Fibroblast of lung (primary cell): ENCODE data around the gene VWA3B. TPM values are rescaled to one million over a fixed set of nuclear protein-coding genes. Genes with fewer than 3 reads are reported as not detected.
"Not testable (repeated sequence)": the region's sequence is repeated elsewhere in the genome, so short reads cannot be mapped to it uniquely, and the experiment has no call there.

ENCODE experiments used
- DNase-seq, 2 donors: peaks; one replicate each; pipeline versions ENCODE4 v3.0.0 to v3.0.0-alpha.2; 2010; ENCODE audit warnings: low read depth in 2 of 2
- H2AFZ ChIP-seq: 2 replicates; pipeline ENCODE4 v1.5.1; 2012; ENCODE audit warnings: low read length, control low read depth, inconsistent platforms
- H3K27ac ChIP-seq: 2 replicates; pipeline ENCODE4 v1.5.1; 2011; ENCODE audit warnings: low read length, control low read depth; ENCODE audit not compliant: insufficient read depth
- H3K27me3 ChIP-seq: 2 replicates; pipeline ENCODE4 v1.5.1; 2011; ENCODE audit warnings: mild to moderate bottlenecking, low read length; ENCODE audit not compliant: control insufficient read depth, insufficient read depth
- H3K36me3 ChIP-seq: 2 replicates; pipeline ENCODE4 v1.5.1; 2011; ENCODE audit warnings: low read length; ENCODE audit not compliant: control insufficient read depth, insufficient read depth
- H3K4me1 ChIP-seq: 2 replicates; pipeline ENCODE4 v1.5.1; 2011; ENCODE audit warnings: low read length; ENCODE audit not compliant: control insufficient read depth, insufficient read depth; ENCODE audit errors: extremely low read depth
- H3K4me2 ChIP-seq: 2 replicates; pipeline ENCODE4 v1.5.1; 2011; ENCODE audit warnings: low read length, control low read depth; ENCODE audit not compliant: insufficient read depth; ENCODE audit errors: extremely low read depth
- H3K4me3 ChIP-seq, 4 experiments: fragments of 200-600 bp in 1 of 4; sonication (generic) in 1 of 4; replicated peaks in 1 of 4; 2 replicates each; pipeline ENCODE4 v1.5.1; 2011 to 2016; ENCODE audit warnings: low read length in 4 of 4, low read depth in 3 of 4, mild to moderate bottlenecking in 3 of 4, control low read depth in 2 of 4, inconsistent platforms in 1 of 4, mixed read lengths in 1 of 4; ENCODE audit not compliant: insufficient read depth in 1 of 4; ENCODE audit errors: control extremely low read depth in 1 of 4
- H3K79me2 ChIP-seq: 2 replicates; pipeline ENCODE4 v1.5.1; 2012; ENCODE audit warnings: mild to moderate bottlenecking, low read length, inconsistent platforms; ENCODE audit not compliant: control insufficient read depth, insufficient read depth
- H3K9ac ChIP-seq: 2 replicates; pipeline ENCODE4 v1.5.1; 2011; ENCODE audit warnings: mild to moderate bottlenecking, low read length, control low read depth; ENCODE audit not compliant: insufficient read depth
- H3K9me3 ChIP-seq: 2 replicates; pipeline ENCODE4 v1.5.1; 2012; ENCODE audit warnings: low read depth, low read length; ENCODE audit not compliant: control insufficient read depth, insufficient read depth
- H4K20me1 ChIP-seq: 2 replicates; pipeline ENCODE4 v1.5.1; 2011; ENCODE audit warnings: low read length; ENCODE audit not compliant: control insufficient read depth, insufficient read depth; ENCODE audit errors: extremely low read depth
- EZH2 ChIP-seq: IDR thresholded peaks from 2 replicates; pipeline ENCODE4 v1.5.1; 2012; ENCODE audit warnings: low read length, control low read depth, mild to moderate bottlenecking; ENCODE audit errors: missing control alignments
- polyA plus RNA-seq, 2 donors: library from polyadenylated mRNA; depleted of rRNA in 1 of 2; stranded (reverse) in 1 of 2; unstranded in 1 of 2; fragments of >200 nt; gene quantifications; 2 replicates each; pipeline ENCODE4 v1.2.1, GENCODE V29; 2011 to 2012; ENCODE audit warnings: missing spikeins in 1 of 2
- total RNA-seq: library from RNA; depleted of rRNA; stranded (reverse); fragments of >200 nt; gene quantifications from 2 replicates; pipeline ENCODE4 v1.2.1, GENCODE V29; 2014
- TF ChIP-seq, protein P1 (sequence below), 2 donors: IDR thresholded peaks in 1 of 2; conservative IDR thresholded peaks in 1 of 2; 1 replicate in 1 of 2; 2 replicates in 1 of 2; pipeline ENCODE4 v1.5.1; 2011 to 2012; ENCODE audit warnings: low read length in 2 of 2, control low read depth in 1 of 2, inconsistent platforms in 1 of 2, low read depth in 1 of 2, mild to moderate bottlenecking in 1 of 2

Gene VWA3B
- total and polyA plus RNA-seq, 2 donors (not counting 1 experiment from before 2014, with no cell fraction given) = 0.17 TPM; not detected in 1

DNA sequence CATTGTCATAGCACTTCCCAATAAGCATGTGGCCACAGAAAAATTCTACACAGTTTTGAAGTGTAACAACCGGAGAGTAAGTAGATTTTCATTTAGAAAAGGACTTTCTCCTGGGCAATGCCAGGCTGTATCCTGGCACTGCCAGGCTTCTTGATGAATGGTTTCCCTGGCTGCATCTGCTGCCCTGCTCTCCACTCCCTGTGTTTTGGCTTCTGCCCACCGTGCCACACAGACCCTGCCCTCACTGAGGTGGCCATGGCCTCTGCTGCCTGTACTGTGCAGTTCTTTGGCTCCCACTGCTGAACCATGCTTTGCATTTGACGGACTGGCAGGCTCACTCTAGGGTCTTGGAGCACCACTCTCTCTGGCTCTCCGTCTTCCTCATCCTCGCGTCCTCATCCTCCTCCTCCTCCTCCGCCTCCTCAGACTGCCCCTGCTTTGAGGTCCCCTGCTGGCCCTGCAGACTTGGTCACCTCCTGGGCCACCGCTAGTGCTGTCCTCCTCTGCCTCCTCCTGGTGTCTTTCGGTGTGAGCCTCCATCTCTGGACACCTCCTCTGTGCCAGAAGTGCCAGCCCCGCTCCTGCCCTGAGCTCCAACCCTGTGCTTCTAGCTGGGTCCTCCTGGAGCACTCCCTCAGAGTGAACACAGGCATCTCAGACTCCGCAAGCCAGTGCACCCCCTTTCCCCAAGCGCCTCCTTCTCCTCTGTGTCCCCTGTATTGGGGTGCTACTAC lies 213.3 kb downstream of the VWA3B start:
- TF ChIP-seq, protein P1, sequence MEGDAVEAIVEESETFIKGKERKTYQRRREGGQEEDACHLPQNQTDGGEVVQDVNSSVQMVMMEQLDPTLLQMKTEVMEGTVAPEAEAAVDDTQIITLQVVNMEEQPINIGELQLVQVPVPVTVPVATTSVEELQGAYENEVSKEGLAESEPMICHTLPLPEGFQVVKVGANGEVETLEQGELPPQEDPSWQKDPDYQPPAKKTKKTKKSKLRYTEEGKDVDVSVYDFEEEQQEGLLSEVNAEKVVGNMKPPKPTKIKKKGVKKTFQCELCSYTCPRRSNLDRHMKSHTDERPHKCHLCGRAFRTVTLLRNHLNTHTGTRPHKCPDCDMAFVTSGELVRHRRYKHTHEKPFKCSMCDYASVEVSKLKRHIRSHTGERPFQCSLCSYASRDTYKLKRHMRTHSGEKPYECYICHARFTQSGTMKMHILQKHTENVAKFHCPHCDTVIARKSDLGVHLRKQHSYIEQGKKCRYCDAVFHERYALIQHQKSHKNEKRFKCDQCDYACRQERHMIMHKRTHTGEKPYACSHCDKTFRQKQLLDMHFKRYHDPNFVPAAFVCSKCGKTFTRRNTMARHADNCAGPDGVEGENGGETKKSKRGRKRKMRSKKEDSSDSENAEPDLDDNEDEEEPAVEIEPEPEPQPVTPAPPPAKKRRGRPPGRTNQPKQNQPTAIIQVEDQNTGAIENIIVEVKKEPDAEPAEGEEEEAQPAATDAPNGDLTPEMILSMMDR (conservative IDR thresholded peaks at IDR 0.05 in 1 of 2, IDR thresholded peaks at IDR 0.05 in 1 of 2; ENCODE audit: low read depth in 1 of 2, low read length in 2 of 2) = no peak
- TF ChIP-seq EZH2 = no peak
- Histone ChIP-seq H3K4me2 (no peak overlapping the region), H2AFZ (no peak overlapping the region), H3K36me3 (no peaks in the 10 kb centered on the region), H3K27ac (no peak overlapping the region), H3K27me3 (peaks cover 3% of the 10 kb centered on the region), H3K79me2 (no peaks in the 10 kb centered on the region), H3K4me1 (no peaks in the 10 kb centered on the region), H3K9me3 (no peaks in the 10 kb centered on the region), H3K4me3 (no peak overlapping the region), H3K9ac (no peak overlapping the region), H4K20me1 (no peaks in the 10 kb centered on the region)
- DNase-seq = no peak

DNA sequence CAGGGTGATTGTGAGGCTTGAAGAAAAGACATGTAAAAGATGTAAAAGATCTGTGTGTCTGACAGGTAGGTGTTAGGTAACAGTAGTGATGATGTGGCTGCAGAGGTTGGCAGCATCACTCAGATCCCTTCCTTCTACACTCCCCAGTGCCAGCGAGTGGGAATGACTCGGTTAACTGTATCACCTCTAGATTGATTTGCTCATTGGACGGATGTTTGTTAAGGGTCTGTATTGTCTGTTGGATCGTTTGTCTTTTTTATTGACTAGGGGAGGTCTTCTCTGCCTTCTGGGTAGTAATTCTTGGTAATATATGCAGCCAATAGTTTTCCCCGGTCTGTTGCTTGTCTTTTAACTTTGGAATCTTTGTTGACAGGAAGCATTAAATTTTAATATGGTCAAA lies 214.5 kb downstream of the VWA3B start:
- Histone ChIP-seq H2AFZ (no peak overlapping the region), H3K4me2 (no peak overlapping the region), H3K4me1 (no peaks in the 10 kb centered on the region), H3K27me3 (peaks cover 3% of the 10 kb centered on the region), H4K20me1 (no peaks in the 10 kb centered on the region), H3K9me3 (no peaks in the 10 kb centered on the region), H3K4me3 (no peak overlapping the region), H3K9ac (no peak overlapping the region), H3K36me3 (no peaks in the 10 kb centered on the region), H3K27ac (no peak overlapping the region), H3K79me2 (no peaks in the 10 kb centered on the region)
- DNase-seq = no peak
- TF ChIP-seq, protein P1 (conservative IDR thresholded peaks at IDR 0.05 in 1 of 2, IDR thresholded peaks at IDR 0.05 in 1 of 2; ENCODE audit: low read depth in 1 of 2, low read length in 2 of 2) = no peak
- no peak for TF ChIP-seq EZH2

DNA sequence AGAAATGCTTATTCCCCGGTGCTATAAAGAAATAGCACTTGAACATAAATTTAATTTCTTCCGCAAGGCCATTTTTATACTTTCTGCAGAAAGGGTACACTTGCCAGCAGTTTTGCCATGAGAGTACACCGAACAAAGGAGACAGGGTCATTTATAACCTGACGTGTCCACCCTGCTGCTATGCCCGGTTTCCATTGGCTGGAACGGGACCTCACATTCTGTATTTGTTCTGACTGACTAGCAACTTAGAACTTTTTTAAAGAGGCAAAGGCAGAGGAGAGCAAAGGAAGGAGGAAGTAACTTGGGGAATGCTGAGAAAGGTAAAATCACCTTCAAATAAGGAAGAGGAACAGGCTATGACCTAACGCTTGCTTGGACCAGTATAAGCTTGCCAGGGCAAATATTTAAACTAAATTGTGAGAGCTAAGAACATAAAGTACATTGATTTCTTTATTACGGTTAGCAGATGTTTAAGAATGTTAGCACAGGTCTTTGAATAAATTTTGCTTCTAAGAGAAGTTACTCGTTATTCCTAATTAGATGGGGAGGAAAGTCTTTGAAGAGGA lies 220.2 kb downstream of the VWA3B start:
- H2AFZ ChIP-seq, H3K9me3 ChIP-seq, H3K27ac ChIP-seq, H3K9ac ChIP-seq, DNase-seq, H3K4me3 ChIP-seq, H3K27me3 ChIP-seq, H3K4me2 ChIP-seq, H4K20me1 ChIP-seq, H3K4me1 ChIP-seq, H3K79me2 ChIP-seq, H3K36me3 ChIP-seq: not testable (repeated sequence)
